ENCODE measurements around the gene LGALS13. TPM values are rescaled to one million over a fixed set of nuclear protein-coding genes. Genes with fewer than 3 reads are reported as not detected.

The LGALS13 gene
- total RNA-seq, 4 donors from 2014 or later, result not detected

GRCh38 chr19:39643591-39643990 is 41.3 kb downstream of the LGALS13 start:
- H3K4me3 ChIP-seq (ENCODE audit: low read depth, poor library complexity, severe bottlenecking), result no peak overlapping the region
- WGBS, 2 donors, result 62 to 64% methylated on average over 5 of the region's 5 CpGs
- no peak for DNase-seq (ENCODE audit: low spot score in 2 of 2)
- TF ChIP-seq CTCF (IDR thresholded peaks at IDR 0.05) (no peak), POLR2A (IDR thresholded peaks at IDR 0.05) (no peak)
- intact Hi-C loops (cut with DNase I; ENCODE audit: low total_unique reads), result no loop called here

GRCh38 chr19:39645800-39646411 is 43.6 kb downstream of the LGALS13 start:
- no peak for DNase-seq (ENCODE audit: low spot score in 2 of 2)
- intact Hi-C loops (cut with DNase I; ENCODE audit: low total_unique reads), result no loop called here
- H3K4me3 ChIP-seq (ENCODE audit: low read depth, poor library complexity, severe bottlenecking), result no peak overlapping the region
- 20 to 28% methylated on average over 6 of the region's 6 CpGs for WGBS, 2 donors
- no peak for TF ChIP-seq POLR2A (IDR thresholded peaks at IDR 0.05)
- no peak for TF ChIP-seq CTCF (IDR thresholded peaks at IDR 0.05)

GRCh38 chr19:39647918-39648317 is 45.6 kb downstream of the LGALS13 start:
- no peak for DNase-seq (ENCODE audit: low spot score in 2 of 2)
- WGBS, 2 donors, result 38 to 41% methylated on average over 3 of the region's 3 CpGs
- TF ChIP-seq CTCF (IDR thresholded peaks at IDR 0.05) (no peak), POLR2A (IDR thresholded peaks at IDR 0.05) (no peak)
- intact Hi-C loops (cut with DNase I; ENCODE audit: low total_unique reads), result no loop called here
- H3K4me3 ChIP-seq (ENCODE audit: low read depth, poor library complexity, severe bottlenecking), result no peak overlapping the region

GRCh38 chr19:39655613-39656012 is 53.3 kb downstream of the LGALS13 start, which contains the start of gene LGALS16:
LGALS16 (plus strand) TSS chr19:39655913; CDS start chr19:39655962, 49 bp downstream.
- WGBS, 2 donors, result 49 to 60% methylated on average over 3 of the region's 3 CpGs
- intact Hi-C loops (cut with DNase I; ENCODE audit: low total_unique reads), result no loop called here
- TF ChIP-seq CTCF (IDR thresholded peaks at IDR 0.05), result no peak
- TF ChIP-seq POLR2A (IDR thresholded peaks at IDR 0.05), result no peak
- no peak for DNase-seq (ENCODE audit: low spot score in 2 of 2)
- H3K4me3 ChIP-seq (ENCODE audit: low read depth, poor library complexity, severe bottlenecking), result no peak within 1 kb of the TSS

Other genes starting within 250 kb of the LGALS13 start
- 10 to 100 TPM; 22.4 to 48.0 (median 36.3) TPM for gene PAF1, start 211.4 kb upstream of the LGALS13 start, total RNA-seq
- gene MED29, start 211.1 kb upstream of the LGALS13 start, total RNA-seq, result 10 to 100 TPM; 30.3 to 35.8 (median 33.3) TPM
- 100 to 1,000 TPM; 170 to 536 (median 280) TPM for gene ZFP36, start 195.7 kb upstream of the LGALS13 start, total RNA-seq
- 1 to 10 TPM; 3.0 to 6.4 (median 4.3) TPM for gene PLEKHG2, start 189.9 kb upstream of the LGALS13 start, total RNA-seq
- gene RPS16, start 166.6 kb upstream of the LGALS13 start, total RNA-seq, result 1,000 to 10,000 TPM; 1,726 to 3,026 (median 2,088) TPM
- gene SUPT5H, start 156.9 kb upstream of the LGALS13 start, total RNA-seq, result 100 to 1,000 TPM in 1 of 4 donors, 10 to 100 TPM in 3; 70.0 to 102 (median 77.3) TPM
- 10 to 100 TPM; 35.0 to 41.9 (median 37.1) TPM for gene TIMM50, start 121.7 kb upstream of the LGALS13 start, total RNA-seq
- under 1 TPM in 1 of 4 donors, not detected in 3; 0.10 TPM for gene DLL3, start 103.6 kb upstream of the LGALS13 start, total RNA-seq
- gene SELENOV, start 87.4 kb upstream of the LGALS13 start, total RNA-seq, result not detected
- gene EID2B, start 69.7 kb upstream of the LGALS13 start, total RNA-seq, result 1 to 10 TPM in 2 of 4 donors, under 1 TPM in 2; 0.56 to 1.5 (median 1.0) TPM
- 10 to 100 TPM; 12.4 to 19.0 (median 14.3) TPM for gene EID2, start 62.4 kb upstream of the LGALS13 start, total RNA-seq
- not detected for gene LGALS16, start 53.4 kb downstream of the LGALS13 start, total RNA-seq
- not detected for gene LGALS14, start 102.0 kb downstream of the LGALS13 start, total RNA-seq
- not detected for gene CLC, start 135.5 kb downstream of the LGALS13 start, total RNA-seq
- gene LEUTX, start 176.3 kb downstream of the LGALS13 start, total RNA-seq, result not detected
- gene DYRK1B, start 231.6 kb downstream of the LGALS13 start, total RNA-seq, result 10 to 100 TPM; 14.8 to 29.0 (median 19.7) TPM
- 100 to 1,000 TPM; 167 to 224 (median 174) TPM for gene FBL, start 243.9 kb downstream of the LGALS13 start, total RNA-seq